H9 (cell line): ENCODE measurements around the gene AMY2B. TPM values are rescaled to one million over a fixed set of nuclear protein-coding genes. Genes with fewer than 3 reads are reported as not detected.

ENCODE experiments used
- DNase-seq: peaks from one replicate; pipeline ENCODE4 v3.0.0-alpha.2; 2017
- H2AFZ ChIP-seq: one replicate; pipeline ENCODE4 v1.6.1; 2013; ENCODE audit warnings: mild to moderate bottlenecking, low read length, control low read depth, moderate library complexity
- H2AK5ac ChIP-seq: 2 replicates; pipeline ENCODE4 v1.6.1; 2013; ENCODE audit warnings: low read length, control low read depth, mixed read lengths; ENCODE audit not compliant: insufficient read length
- H2BK120ac ChIP-seq: one replicate; pipeline ENCODE4 v1.6.1; 2013; ENCODE audit warnings: low read depth, mild to moderate bottlenecking, low read length, control low read depth, inconsistent platforms; ENCODE audit not compliant: poor library complexity, severe bottlenecking
- H2BK12ac ChIP-seq: 2 replicates; pipeline ENCODE4 v1.6.1; 2013; ENCODE audit warnings: low read length, control low read depth, mixed read lengths, low read depth; ENCODE audit not compliant: insufficient read length
- H2BK15ac ChIP-seq: 2 replicates; pipeline ENCODE4 v1.6.1; 2013; ENCODE audit warnings: low read depth, low read length, control low read depth
- H2BK20ac ChIP-seq: one replicate; pipeline ENCODE4 v1.6.1; 2013; ENCODE audit warnings: low read depth, mild to moderate bottlenecking, low read length, control low read depth, inconsistent platforms; ENCODE audit not compliant: poor library complexity, severe bottlenecking
- H2BK5ac ChIP-seq: 2 replicates; pipeline ENCODE4 v1.6.1; 2013; ENCODE audit warnings: low read length, control low read depth, mixed read lengths; ENCODE audit not compliant: insufficient read length
- H3K14ac ChIP-seq: 2 replicates; pipeline ENCODE4 v1.6.1; 2013; ENCODE audit warnings: low read length, control low read depth; ENCODE audit not compliant: insufficient read depth
- H3K18ac ChIP-seq: 2 replicates; pipeline ENCODE4 v1.6.1; 2013; ENCODE audit warnings: low read depth, mild to moderate bottlenecking, mixed read lengths, low read length, control low read depth; ENCODE audit not compliant: insufficient read length
- H3K23ac ChIP-seq: 2 replicates; pipeline ENCODE4 v1.6.1; 2013; ENCODE audit warnings: low read length, control low read depth, mixed read lengths, low read depth; ENCODE audit not compliant: insufficient read length
- H3K23me2 ChIP-seq: 2 replicates; pipeline ENCODE4 v1.6.1; 2013; ENCODE audit warnings: low read depth, mild to moderate bottlenecking, mixed read lengths, low read length, control low read depth; ENCODE audit not compliant: insufficient read length, poor library complexity, severe bottlenecking
- H3K27ac ChIP-seq: 2 replicates; pipeline ENCODE4 v1.5.1; 2013; ENCODE audit warnings: low read length, control low read depth, mixed read lengths, low read depth; ENCODE audit not compliant: insufficient read length
- H3K27me3 ChIP-seq: 2 replicates; pipeline ENCODE4 v1.6.1; 2013; ENCODE audit warnings: low read length, control low read depth, inconsistent platforms; ENCODE audit not compliant: insufficient read depth
- H3K4ac ChIP-seq: 2 replicates; pipeline ENCODE4 v1.6.1; 2013; ENCODE audit warnings: low read depth, mild to moderate bottlenecking, control low read depth, inconsistent platforms, low read length, moderate library complexity
- H3K4me1 ChIP-seq: 2 replicates; pipeline ENCODE4 v1.6.1; 2013; ENCODE audit warnings: low read length, control low read depth, inconsistent platforms; ENCODE audit not compliant: insufficient read depth
- H3K4me2 ChIP-seq: 2 replicates; pipeline ENCODE4 v1.6.1; 2013; ENCODE audit warnings: low read length, control low read depth, mixed read lengths; ENCODE audit not compliant: insufficient read length, insufficient read depth
- H3K56ac ChIP-seq: 2 replicates; pipeline ENCODE4 v1.6.1; 2013; ENCODE audit warnings: low read depth, mild to moderate bottlenecking, mixed read lengths, low read length, control low read depth; ENCODE audit not compliant: insufficient read length
- H3K79me1 ChIP-seq: 2 replicates; pipeline ENCODE4 v1.6.1; 2013; ENCODE audit warnings: low read depth, mild to moderate bottlenecking, moderate library complexity, low read length, control low read depth, inconsistent platforms; ENCODE audit not compliant: insufficient read depth, poor library complexity, severe bottlenecking
- H3K79me2 ChIP-seq: 2 replicates; pipeline ENCODE4 v1.6.1; 2013; ENCODE audit warnings: low read length, control low read depth, inconsistent platforms; ENCODE audit not compliant: insufficient read depth
- H3K9ac ChIP-seq: 2 replicates; pipeline ENCODE4 v1.6.1; 2013; ENCODE audit warnings: low read length, control low read depth, mixed read lengths; ENCODE audit not compliant: insufficient read length; ENCODE audit errors: extremely low read depth
- H3K9me3 ChIP-seq: one replicate; pipeline ENCODE4 v1.6.1; 2013; ENCODE audit warnings: low read depth, low read length, inconsistent platforms; ENCODE audit not compliant: control insufficient read depth
- H3T11ph ChIP-seq: one replicate; pipeline ENCODE4 v1.6.1; 2013; ENCODE audit warnings: mild to moderate bottlenecking, low read length, control low read depth, inconsistent platforms
- H4K20me1 ChIP-seq: one replicate; pipeline ENCODE4 v1.6.1; 2013; ENCODE audit not compliant: control insufficient read depth, insufficient read length, insufficient read depth
- H4K5ac ChIP-seq: 2 replicates; pipeline ENCODE4 v1.6.1; 2013; ENCODE audit warnings: low read depth, mild to moderate bottlenecking, mixed read lengths, low read length, control low read depth; ENCODE audit not compliant: insufficient read length
- H4K8ac ChIP-seq: replicated peaks from 2 replicates; pipeline ENCODE4 v1.6.1; 2013; ENCODE audit warnings: low read length, control low read depth, mixed read lengths, low read depth; ENCODE audit not compliant: insufficient read length
- H4K91ac ChIP-seq: 2 replicates; pipeline ENCODE4 v1.6.1; 2013; ENCODE audit warnings: low read depth, mild to moderate bottlenecking, moderate library complexity, mixed read lengths, low read length, control low read depth; ENCODE audit not compliant: insufficient read length
- H3K27ac Mint-ChIP-seq, 3 experiments: 2 replicates in 2 of 3; 3 replicates in 1 of 3; pipeline ENCODE4 v1.8.0; 2020 to 2021; ENCODE audit warnings: mixed read lengths in 3 of 3, mild to moderate bottlenecking in 1 of 3, moderate library complexity in 1 of 3
- H3K27me3 Mint-ChIP-seq: 2 replicates; pipeline ENCODE4 v1.8.0; 2021; ENCODE audit warnings: low read depth, mild to moderate bottlenecking, moderate library complexity, mixed read lengths
- H3K36me3 Mint-ChIP-seq, 3 experiments: 2 replicates in 2 of 3; 3 replicates in 1 of 3; pipeline ENCODE4 v1.8.0; 2020 to 2021; ENCODE audit warnings: low read depth in 3 of 3, mixed read lengths in 3 of 3; ENCODE audit not compliant: insufficient read depth in 1 of 3
- H3K4me1 Mint-ChIP-seq, 2 experiments: 2 replicates each; pipeline ENCODE4 v1.8.0; 2020; ENCODE audit warnings: mixed read lengths in 2 of 2
- H3K4me3 Mint-ChIP-seq, 2 experiments: 2 replicates in 1 of 2; 3 replicates in 1 of 2; pipeline ENCODE4 v1.8.0; 2020 to 2021; ENCODE audit warnings: mild to moderate bottlenecking in 2 of 2, mixed read lengths in 2 of 2, moderate library complexity in 1 of 2
- H3K9me3 Mint-ChIP-seq, 2 experiments: 2 replicates in 1 of 2; 3 replicates in 1 of 2; pipeline ENCODE4 v1.8.0; 2020; ENCODE audit warnings: mild to moderate bottlenecking in 2 of 2, mixed read lengths in 2 of 2, moderate library complexity in 1 of 2
- WGBS: extraction: QIAGEN DNeasy Blood & Tissue Kit; methylation state at CpG from one replicate; pipeline ENCODE4 v1.1.7; 2013; ENCODE audit warnings: missing lambda C conversion rate, low lambda C conversion rate, mixed read lengths; ENCODE audit not compliant: insufficient read length; ENCODE audit errors: extremely low coverage; 5-methylcytosine and 5-hydroxymethylcytosine counted together
- total RNA-seq: library from RNA; stranded (reverse); gene quantifications from 2 replicates; pipeline ENCODE4 v1.2.1, GENCODE V29; 2021
- TF ChIP-seq, protein P1 (sequence below): fragments of 200-600 bp; sonication (generic); conservative IDR thresholded peaks from 3 replicates; pipeline ENCODE4 v1.8.0; 2021; ENCODE audit warnings: antibody characterized with exemption, mild to moderate bottlenecking

AMY2B gene
- total RNA-seq, 1 experiment from 2014 or later, result 0.90 TPM

DNA sequence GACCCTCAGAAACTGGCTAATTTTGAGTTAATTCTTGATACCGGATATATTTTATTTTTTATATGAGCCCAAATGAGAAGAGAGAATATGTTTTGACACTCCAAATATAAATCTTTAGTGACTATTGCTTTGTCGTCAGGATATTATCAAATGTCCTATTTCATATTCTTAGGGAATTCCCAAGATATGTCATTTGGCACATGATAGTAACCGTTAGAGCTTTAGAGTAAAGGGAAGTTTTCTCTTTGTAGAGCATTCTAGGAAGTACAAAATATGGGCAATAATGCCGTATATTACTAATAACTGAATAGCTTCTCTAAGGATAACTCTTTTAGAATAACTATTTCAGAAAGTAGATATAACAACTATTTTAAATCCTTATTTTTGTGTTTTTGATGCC, 8.3 kb upstream of the AMY2B start:
- WGBS, result no CpG with 5 or more reads among the region's 4 CpGs
- Histone ChIP-seq H3K9ac (no peak overlapping the region), H2AK5ac (no peak overlapping the region), H2BK15ac (no peak overlapping the region), H3K4ac (no peak overlapping the region), H3K23ac (no peak overlapping the region), H3T11ph (no peak overlapping the region), H3K23me2 (no peaks in the 10 kb centered on the region), H3K14ac (no peak overlapping the region), H3K4me2 (no peak overlapping the region), H3K79me1 (no peaks in the 10 kb centered on the region), H2BK12ac (no peak overlapping the region), H3K27me3 (no peaks in the 10 kb centered on the region), H2AFZ (no peak overlapping the region), H3K9me3 (no peaks in the 10 kb centered on the region), H2BK120ac (no peak overlapping the region), H3K4me1 (no peaks in the 10 kb centered on the region), H2BK20ac (no peak overlapping the region), H3K18ac (no peak overlapping the region), H3K79me2 (no peaks in the 10 kb centered on the region), H2BK5ac (no peak overlapping the region), H4K5ac (no peak overlapping the region), H3K27ac (no peak overlapping the region), H4K20me1 (no peaks in the 10 kb centered on the region), H4K8ac (no peak overlapping the region), H4K91ac (no peak overlapping the region), H3K56ac (no peak overlapping the region)
- Mint-ChIP-seq H3K9me3 (no peaks in the 10 kb centered on the region), H3K36me3 (no peaks in the 10 kb centered on the region), H3K4me3 (no peak overlapping the region), H3K27ac (no peak overlapping the region), H3K27me3 (no peaks in the 10 kb centered on the region; the same call in 1 of the 2 replicates), H3K4me1 (no peaks in the 10 kb centered on the region)
- TF ChIP-seq, protein P1, sequence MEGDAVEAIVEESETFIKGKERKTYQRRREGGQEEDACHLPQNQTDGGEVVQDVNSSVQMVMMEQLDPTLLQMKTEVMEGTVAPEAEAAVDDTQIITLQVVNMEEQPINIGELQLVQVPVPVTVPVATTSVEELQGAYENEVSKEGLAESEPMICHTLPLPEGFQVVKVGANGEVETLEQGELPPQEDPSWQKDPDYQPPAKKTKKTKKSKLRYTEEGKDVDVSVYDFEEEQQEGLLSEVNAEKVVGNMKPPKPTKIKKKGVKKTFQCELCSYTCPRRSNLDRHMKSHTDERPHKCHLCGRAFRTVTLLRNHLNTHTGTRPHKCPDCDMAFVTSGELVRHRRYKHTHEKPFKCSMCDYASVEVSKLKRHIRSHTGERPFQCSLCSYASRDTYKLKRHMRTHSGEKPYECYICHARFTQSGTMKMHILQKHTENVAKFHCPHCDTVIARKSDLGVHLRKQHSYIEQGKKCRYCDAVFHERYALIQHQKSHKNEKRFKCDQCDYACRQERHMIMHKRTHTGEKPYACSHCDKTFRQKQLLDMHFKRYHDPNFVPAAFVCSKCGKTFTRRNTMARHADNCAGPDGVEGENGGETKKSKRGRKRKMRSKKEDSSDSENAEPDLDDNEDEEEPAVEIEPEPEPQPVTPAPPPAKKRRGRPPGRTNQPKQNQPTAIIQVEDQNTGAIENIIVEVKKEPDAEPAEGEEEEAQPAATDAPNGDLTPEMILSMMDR, result no peak
- no peak for DNase-seq
